Heart right ventricle (tissue), 16 donors: ENCODE data around the gene KLHL29. TPM values are rescaled to one million over a fixed set of nuclear protein-coding genes. Genes with fewer than 3 reads are reported as not detected.

Source experiments
- ATAC-seq, 8 donors: fragments of 200-7000 bp; cut with Tn5 transposase; one replicate each; pipeline ENCODE4 v1.9.1; 2020; ENCODE audit warnings: mild to moderate bottlenecking in 8 of 8, moderate library complexity in 8 of 8, moderate number of reproducible peaks in 1 of 8
- DNase-seq, 2 donors: peaks; one replicate each; pipeline ENCODE4 v3.0.0-alpha.2; 2020
- H3K27ac ChIP-seq, 10 donors: fragments of 200-600 bp; sonication (generic) in 2 of 10; one replicate each; pipeline versions ENCODE4 v1.5.0 to v1.8.0; 2020 to 2022; ENCODE audit warnings: mild to moderate bottlenecking in 3 of 10
- H3K27me3 ChIP-seq, 7 donors: fragments of 200-600 bp; one replicate each; pipeline ENCODE4 v1.8.0; 2021 to 2022; ENCODE audit warnings: mild to moderate bottlenecking in 2 of 7
- H3K36me3 ChIP-seq, 9 donors: fragments of 200-600 bp; sonication (generic) in 1 of 9; one replicate each; pipeline versions ENCODE4 v1.5.0 to v1.8.0; 2020 to 2022; ENCODE audit warnings: mild to moderate bottlenecking in 2 of 9
- H3K4me1 ChIP-seq, 9 donors: fragments of 200-600 bp; sonication (generic) in 1 of 9; one replicate each; pipeline versions ENCODE4 v1.5.0 to v1.8.0; 2020 to 2022; ENCODE audit warnings: mild to moderate bottlenecking in 4 of 9
- H3K4me3 ChIP-seq, 10 donors: fragments of 200-600 bp; sonication (generic) in 2 of 10; one replicate each; pipeline versions ENCODE4 v1.5.0 to v1.8.0; 2020 to 2022; ENCODE audit warnings: mild to moderate bottlenecking in 7 of 10, moderate library complexity in 2 of 10
- H3K9me3 ChIP-seq, 11 donors: fragments of 200-600 bp in 10 of 11; sonication (generic) in 2 of 11; one replicate each; pipeline versions ENCODE4 v1.5.0 to v1.8.0; 2013 to 2022; ENCODE audit warnings: mild to moderate bottlenecking in 2 of 11, control low read depth in 1 of 11, moderate library complexity in 1 of 11
- WGBS, 2 donors: extraction: QIAGEN DNeasy Blood & Tissue Kit; methylation state at CpG; one replicate each; pipeline ENCODE4 v1.1.7; 2013; ENCODE audit warnings: inconsistent platforms in 1 of 2; 5-methylcytosine and 5-hydroxymethylcytosine counted together
- intact Hi-C, 10 donors: fragments of 100-400 bp; cut with DNase I; formaldehyde crosslinking; loops; one replicate each; pipeline versions ENCODE4 v1.11.1 to v1.14.2; 2022
- polyA plus RNA-seq, 2 donors: library from polyadenylated mRNA; stranded (reverse); fragments of 200-250 nt; gene quantifications; one replicate each; pipeline ENCODE4 v1.2.3, GENCODE V29; 2013
- total RNA-seq, 10 donors: library from RNA; stranded (reverse); fragmentation: NEBNext Ultra II Directional in 3 of 10; extraction: Animal tissue kit (Norgen Biotek cat#: 25700) in 3 of 10; gene quantifications; one replicate each; pipeline versions ENCODE4 v1.2.1 to v1.2.4, GENCODE V29; 2021 to 2023
- TF ChIP-seq, protein P1 (sequence below), 9 donors: fragments of 200-600 bp; sonication (generic) in 2 of 9; IDR thresholded peaks; one replicate each; pipeline versions ENCODE4 v1.5.0 to v1.8.0; 2021 to 2022; ENCODE audit warnings: antibody characterized with exemption in 9 of 9, mild to moderate bottlenecking in 5 of 9, moderate library complexity in 1 of 9
- donor health status: Arrhythmogenic right ventricular cardiomyopathy.
- donor health status: ischemic (EF 13 %, LVEDD 7.1; RV severe dilation, severe dysfunction).
- donor health status: healthy with polysubstance abuse.
- donor health status: DM: no; HTN: yes; CAD: no.
- donor health status: DM: no; HTN: no; CAD: no.
- donor health status: ischemic (EF 25% LVEDD 6.9; RV normal size, moderate dysfunction).
- donor health status: ischemic (EF 25% LVEDD 5.7; RV mildly dilated, moderate dysfunction).
- donor health status: healthy.
- donor health status: DM: yes; HTN: yes; CAD: no.
- donor health status: Ischemic cardiomyopathy.
- donor health status: ischemic (EF 35%, LVEDD 5.7; RV mildly dilated, moderate dysfunction).
- donor health status: nonischemic (EF 11% LVEDD 7.7; RV severe dilation, severe dysfunction).
- donor health status: DM: yes; HTN: yes; CAD: no.
- donor health status: PGD.
- donor health status: ischemic (EF 29% LVEDD 5.4; RV normal size, mild dysfunction).
- donor health status: nonischemic (EF 23%, LVEDD 6.1; RV moderate dilation, normal function).

KLHL29 gene
- total and polyA plus RNA-seq, 12 donors, result 0.71 to 1.5 (median 1.0) TPM

DNA sequence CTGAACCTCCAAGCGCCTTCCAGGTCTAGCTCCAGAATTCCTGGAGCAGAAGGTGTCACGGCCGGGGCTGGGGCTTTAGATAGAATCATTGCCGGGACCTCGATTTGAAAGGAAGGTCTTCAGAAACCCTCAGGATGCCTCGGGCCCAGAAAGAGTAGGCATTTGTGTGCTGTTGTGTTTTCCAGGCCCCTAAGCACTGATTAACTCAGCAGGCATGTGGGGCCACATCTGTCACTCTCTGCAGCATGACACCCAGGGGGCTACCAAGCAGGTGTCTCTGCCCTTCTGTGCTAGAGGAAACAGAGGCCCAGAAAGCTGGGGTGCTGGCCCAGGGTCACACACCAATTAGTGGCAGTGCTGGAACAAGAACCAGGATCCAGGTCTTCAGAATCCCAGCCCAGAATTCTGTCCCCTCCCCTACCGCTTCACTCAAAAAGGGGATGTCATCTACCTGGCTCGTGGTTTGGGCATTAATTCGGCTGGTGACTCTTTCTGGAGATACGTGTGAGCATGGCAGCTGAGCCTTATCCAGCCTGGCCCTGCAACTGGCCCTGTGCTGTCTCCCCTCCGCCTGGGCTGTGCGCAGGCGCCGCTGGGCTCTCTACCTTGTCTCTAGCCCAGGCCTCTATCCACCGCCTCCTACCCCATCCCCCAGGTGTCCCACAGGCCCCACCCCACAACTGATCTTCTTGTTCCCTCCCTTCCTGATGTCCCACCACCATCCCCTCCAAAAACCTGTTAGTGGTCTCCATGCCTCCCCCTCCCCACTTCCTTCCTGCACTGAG is 296.6 kb downstream of the KLHL29 start:
- intact Hi-C loops, result no loop called here
- Histone ChIP-seq H3K9me3 (peaks cover 0 to 17% (median 5%) of the 10 kb centered on the region in 11 donors), H3K36me3 (no peaks in the 10 kb centered on the region), H3K4me1 (peaks cover 0 to 5% (median 0%) of the 10 kb centered on the region in 9 donors), H3K27ac (no peak overlapping the region), H3K27me3 (peaks cover 0 to 20% (median 0%) of the 10 kb centered on the region in 7 donors), H3K4me3 (no peak overlapping the region)
- DNase-seq (no peak), ATAC-seq (no peak)
- 92 to 93% methylated on average over 15 of the region's 15 CpGs for WGBS, 2 donors
- TF ChIP-seq, protein P1, sequence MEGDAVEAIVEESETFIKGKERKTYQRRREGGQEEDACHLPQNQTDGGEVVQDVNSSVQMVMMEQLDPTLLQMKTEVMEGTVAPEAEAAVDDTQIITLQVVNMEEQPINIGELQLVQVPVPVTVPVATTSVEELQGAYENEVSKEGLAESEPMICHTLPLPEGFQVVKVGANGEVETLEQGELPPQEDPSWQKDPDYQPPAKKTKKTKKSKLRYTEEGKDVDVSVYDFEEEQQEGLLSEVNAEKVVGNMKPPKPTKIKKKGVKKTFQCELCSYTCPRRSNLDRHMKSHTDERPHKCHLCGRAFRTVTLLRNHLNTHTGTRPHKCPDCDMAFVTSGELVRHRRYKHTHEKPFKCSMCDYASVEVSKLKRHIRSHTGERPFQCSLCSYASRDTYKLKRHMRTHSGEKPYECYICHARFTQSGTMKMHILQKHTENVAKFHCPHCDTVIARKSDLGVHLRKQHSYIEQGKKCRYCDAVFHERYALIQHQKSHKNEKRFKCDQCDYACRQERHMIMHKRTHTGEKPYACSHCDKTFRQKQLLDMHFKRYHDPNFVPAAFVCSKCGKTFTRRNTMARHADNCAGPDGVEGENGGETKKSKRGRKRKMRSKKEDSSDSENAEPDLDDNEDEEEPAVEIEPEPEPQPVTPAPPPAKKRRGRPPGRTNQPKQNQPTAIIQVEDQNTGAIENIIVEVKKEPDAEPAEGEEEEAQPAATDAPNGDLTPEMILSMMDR (IDR thresholded peaks at IDR 0.05), result no peak

DNA sequence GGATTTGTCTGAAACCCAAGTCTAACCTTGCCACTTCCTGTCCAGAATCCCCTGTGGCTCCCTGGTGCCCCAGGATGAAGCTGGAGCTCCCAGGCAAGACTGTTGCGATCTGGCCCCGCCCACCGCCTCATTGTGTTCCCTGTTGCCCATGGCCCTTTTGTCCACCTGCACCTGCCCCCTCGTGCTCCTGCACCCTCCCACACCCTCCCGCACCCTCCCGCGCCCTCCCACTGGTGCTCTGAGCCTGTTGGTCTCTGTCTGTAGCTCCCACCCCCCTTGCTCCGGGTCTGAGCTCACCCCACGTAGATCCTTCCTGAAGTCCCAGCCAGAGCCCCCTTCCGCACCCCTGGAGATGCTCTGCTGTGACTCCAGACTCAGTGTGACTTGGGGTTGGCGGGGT is 297.5 kb downstream of the KLHL29 start:
- intact Hi-C loops, result no loop called here
- WGBS, 2 donors, result 92 to 95% methylated on average over 11 of the region's 11 CpGs

DNA sequence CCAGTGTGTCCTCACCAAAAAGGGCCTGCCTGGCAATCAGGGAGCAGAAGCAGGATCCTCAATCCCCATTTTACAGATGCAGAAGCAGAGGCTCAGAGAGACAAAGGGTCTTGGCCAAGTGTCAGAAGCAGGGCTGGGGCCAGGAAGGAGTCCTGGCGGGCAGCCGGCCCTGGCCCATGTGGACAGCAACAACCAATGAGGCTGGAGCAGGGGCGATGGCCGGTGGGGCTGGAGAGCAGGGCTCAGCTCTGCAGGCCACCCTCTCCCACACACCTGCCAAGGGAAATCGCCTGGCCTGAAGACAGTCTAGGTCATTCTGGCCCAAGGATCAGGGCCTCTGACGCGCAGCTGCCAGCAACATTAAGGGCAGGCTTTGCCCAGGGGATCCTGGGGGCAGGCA is 298.0 kb downstream of the KLHL29 start:
- H3K27me3 ChIP-seq, result peaks cover 0 to 20% (median 0%) of the 10 kb centered on the region in 7 donors
- H3K36me3 ChIP-seq, result no peaks in the 10 kb centered on the region
- peaks cover 0 to 5% (median 0%) of the 10 kb centered on the region in 9 donors for H3K4me1 ChIP-seq
- ATAC-seq (no peak), DNase-seq (peak in 1 of 2 donors; percentile 11)
- TF ChIP-seq, protein P1 (IDR thresholded peaks at IDR 0.05), result no peak
- intact Hi-C loops, result no loop called here
- no peak overlapping the region for H3K4me3 ChIP-seq
- WGBS, 2 donors, result 69 to 86% methylated on average over 7 of the region's 7 CpGs
- no peak overlapping the region for H3K27ac ChIP-seq
- peaks cover 0 to 14% (median 5%) of the 10 kb centered on the region in 11 donors for H3K9me3 ChIP-seq

More for the DNA sequence above, 297.5 kb downstream of the KLHL29 start:
- Histone ChIP-seq H3K4me1 (peaks cover 0 to 5% (median 0%) of the 10 kb centered on the region in 9 donors), H3K9me3 (peaks cover 0 to 16% (median 5%) of the 10 kb centered on the region in 11 donors), H3K27ac (no peak overlapping the region), H3K4me3 (no peak overlapping the region), H3K27me3 (peaks cover 0 to 20% (median 0%) of the 10 kb centered on the region in 7 donors), H3K36me3 (no peaks in the 10 kb centered on the region)
- TF ChIP-seq, protein P1 (IDR thresholded peaks at IDR 0.05), result no peak
- ATAC-seq, result no peak
- peak in 1 of 2 donors; percentile 11 for DNase-seq

DNA sequence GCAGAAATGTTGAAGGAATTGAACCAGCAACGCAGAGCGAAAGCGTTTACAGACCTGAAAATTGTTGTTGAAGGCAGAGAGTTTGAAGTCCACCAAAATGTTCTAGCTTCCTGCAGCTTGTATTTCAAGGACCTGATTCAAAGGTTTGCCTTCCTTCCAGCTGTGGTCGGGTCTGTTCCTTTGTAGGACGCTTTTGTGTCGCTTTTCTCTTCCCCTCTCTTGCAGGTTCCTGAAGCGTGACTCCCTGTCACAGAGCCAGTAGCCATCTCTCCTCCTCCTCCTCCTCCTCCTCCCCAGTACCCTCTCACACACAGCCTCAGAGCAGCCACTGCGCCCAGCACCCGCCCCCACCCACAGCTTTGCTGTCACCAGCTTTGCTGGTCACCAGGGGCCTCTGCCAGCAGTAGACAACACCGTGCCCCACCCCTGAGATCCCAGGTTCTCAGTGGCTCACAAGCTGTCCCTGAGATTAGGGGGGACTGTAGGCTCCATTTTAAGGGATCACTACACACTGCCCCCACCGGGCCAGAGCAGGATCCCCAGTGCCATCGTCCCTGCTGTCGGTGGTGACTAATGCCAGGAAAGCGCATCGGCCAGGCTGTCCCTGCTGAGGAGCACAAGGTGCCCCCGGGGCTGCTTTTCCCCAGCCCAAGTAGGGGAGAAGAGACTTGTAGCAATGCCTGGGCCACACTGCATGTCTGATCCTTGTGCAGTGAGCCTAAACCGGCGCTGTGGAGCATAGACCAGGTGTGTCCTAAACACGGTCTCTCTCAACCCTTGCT is 299.6 kb downstream of the KLHL29 start:
- intact Hi-C loops, result no loop called here
- no peaks in the 10 kb centered on the region for H3K36me3 ChIP-seq
- TF ChIP-seq, protein P1 (IDR thresholded peaks at IDR 0.05), result no peak
- DNase-seq (no peak), ATAC-seq (no peak)
- no peak overlapping the region for H3K27ac ChIP-seq
- H3K4me1 ChIP-seq, result peaks cover 0 to 5% (median 0%) of the 10 kb centered on the region in 9 donors
- peaks cover 0 to 20% (median 0%) of the 10 kb centered on the region in 7 donors for H3K27me3 ChIP-seq
- H3K4me3 ChIP-seq, result no peak overlapping the region
- H3K9me3 ChIP-seq, result no peaks in the 10 kb centered on the region
- 62 to 63% methylated on average over 19 of the region's 19 CpGs for WGBS, 2 donors
